Measurements from ENCODE around the gene DDX17. TPM values are rescaled to one million over a fixed set of nuclear protein-coding genes. Genes with fewer than 3 reads are reported as not detected.

The DDX17 gene
- total RNA-seq, 1 donor from 2014 or later, result 651 TPM

GRCh38 chr22:38524429-38524828, 18.3 kb upstream of the DDX17 start:
- H3K27me3 Mint-ChIP-seq, result peaks cover 3% of the 10 kb centered on the region
- no peaks in the 10 kb centered on the region for H3K9me3 Mint-ChIP-seq (ENCODE audit: low read depth)
- H3K4me3 Mint-ChIP-seq (ENCODE audit: low read depth), result no peak overlapping the region
- no peak overlapping the region for H3K27ac Mint-ChIP-seq
- H3K4me1 Mint-ChIP-seq (ENCODE audit: low read depth), result no peaks in the 10 kb centered on the region
- TF ChIP-seq, protein P1, sequence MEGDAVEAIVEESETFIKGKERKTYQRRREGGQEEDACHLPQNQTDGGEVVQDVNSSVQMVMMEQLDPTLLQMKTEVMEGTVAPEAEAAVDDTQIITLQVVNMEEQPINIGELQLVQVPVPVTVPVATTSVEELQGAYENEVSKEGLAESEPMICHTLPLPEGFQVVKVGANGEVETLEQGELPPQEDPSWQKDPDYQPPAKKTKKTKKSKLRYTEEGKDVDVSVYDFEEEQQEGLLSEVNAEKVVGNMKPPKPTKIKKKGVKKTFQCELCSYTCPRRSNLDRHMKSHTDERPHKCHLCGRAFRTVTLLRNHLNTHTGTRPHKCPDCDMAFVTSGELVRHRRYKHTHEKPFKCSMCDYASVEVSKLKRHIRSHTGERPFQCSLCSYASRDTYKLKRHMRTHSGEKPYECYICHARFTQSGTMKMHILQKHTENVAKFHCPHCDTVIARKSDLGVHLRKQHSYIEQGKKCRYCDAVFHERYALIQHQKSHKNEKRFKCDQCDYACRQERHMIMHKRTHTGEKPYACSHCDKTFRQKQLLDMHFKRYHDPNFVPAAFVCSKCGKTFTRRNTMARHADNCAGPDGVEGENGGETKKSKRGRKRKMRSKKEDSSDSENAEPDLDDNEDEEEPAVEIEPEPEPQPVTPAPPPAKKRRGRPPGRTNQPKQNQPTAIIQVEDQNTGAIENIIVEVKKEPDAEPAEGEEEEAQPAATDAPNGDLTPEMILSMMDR (IDR thresholded peaks at IDR 0.05; ENCODE audit: unreplicated experiment), result no peak
- no peak for DNase-seq (ENCODE audit: low spot score, unreplicated experiment)
- no peaks in the 10 kb centered on the region for H3K36me3 Mint-ChIP-seq (ENCODE audit: insufficient read depth)

DNA sequence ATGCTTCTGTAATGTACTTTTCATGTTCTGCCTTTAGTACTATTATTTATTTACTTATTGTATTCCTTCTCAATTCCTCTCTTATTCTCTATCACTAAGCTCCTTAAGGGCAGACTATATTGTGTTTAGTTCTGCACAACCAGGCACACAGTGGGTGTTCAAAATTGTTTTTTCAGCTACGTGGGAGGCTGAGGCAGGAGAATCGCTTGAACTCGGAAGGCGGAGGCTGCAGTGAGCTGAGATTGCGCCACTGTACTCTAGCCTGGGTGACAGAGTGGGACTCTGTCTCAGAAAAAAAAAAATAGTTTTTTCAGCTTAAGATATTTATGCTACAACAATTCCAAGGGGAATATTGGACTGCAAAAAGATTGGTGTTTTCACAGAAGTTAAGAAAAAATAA, 17.4 kb upstream of the DDX17 start:
- no peak for DNase-seq (ENCODE audit: low spot score, unreplicated experiment)
- no peaks in the 10 kb centered on the region for H3K9me3 Mint-ChIP-seq (ENCODE audit: low read depth)
- no peak overlapping the region for H3K27ac Mint-ChIP-seq
- H3K36me3 Mint-ChIP-seq (ENCODE audit: insufficient read depth), result no peaks in the 10 kb centered on the region
- H3K4me3 Mint-ChIP-seq (ENCODE audit: low read depth), result no peak overlapping the region
- H3K4me1 Mint-ChIP-seq (ENCODE audit: low read depth), result no peaks in the 10 kb centered on the region
- TF ChIP-seq, protein P1 (IDR thresholded peaks at IDR 0.05; ENCODE audit: unreplicated experiment), result no peak
- H3K27me3 Mint-ChIP-seq, result peaks cover 3% of the 10 kb centered on the region

DNA sequence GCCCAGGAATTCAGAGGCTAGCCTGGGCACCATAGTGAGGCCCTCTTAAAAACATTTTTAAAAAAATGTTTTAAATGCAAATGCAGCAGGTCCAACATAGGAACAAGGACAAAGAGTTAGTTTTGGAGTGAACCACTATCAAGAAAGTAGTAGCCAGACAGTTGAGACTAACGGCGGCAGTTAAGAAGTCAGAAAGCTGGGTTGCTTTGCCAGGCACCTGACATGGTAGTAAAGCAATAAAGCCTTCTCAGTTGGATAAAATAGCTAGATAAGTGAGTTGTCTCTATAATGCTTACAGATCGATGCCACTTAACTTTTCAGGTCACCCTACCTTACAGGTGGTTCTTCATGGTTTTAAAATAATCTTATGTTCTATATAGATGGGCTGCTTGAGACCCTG, 16.9 kb upstream of the DDX17 start:
- TF ChIP-seq, protein P1 (IDR thresholded peaks at IDR 0.05; ENCODE audit: unreplicated experiment), result no peak
- H3K4me3 Mint-ChIP-seq (ENCODE audit: low read depth), result no peak overlapping the region
- H3K27ac Mint-ChIP-seq, result no peak overlapping the region
- H3K9me3 Mint-ChIP-seq (ENCODE audit: low read depth), result no peaks in the 10 kb centered on the region
- H3K4me1 Mint-ChIP-seq (ENCODE audit: low read depth), result no peaks in the 10 kb centered on the region
- H3K36me3 Mint-ChIP-seq (ENCODE audit: insufficient read depth), result no peaks in the 10 kb centered on the region
- DNase-seq (ENCODE audit: low spot score, unreplicated experiment), result no peak
- H3K27me3 Mint-ChIP-seq, result peaks cover 3% of the 10 kb centered on the region

GRCh38 chr22:38519453-38520250, 13.5 kb upstream of the DDX17 start:
- Mint-ChIP-seq H3K27me3 (peaks cover 3% of the 10 kb centered on the region), H3K4me3 (ENCODE audit: low read depth) (no peak overlapping the region), H3K36me3 (ENCODE audit: insufficient read depth) (no peaks in the 10 kb centered on the region), H3K9me3 (ENCODE audit: low read depth) (no peaks in the 10 kb centered on the region), H3K27ac (no peak overlapping the region), H3K4me1 (ENCODE audit: low read depth) (peaks cover 2% of the 10 kb centered on the region)
- DNase-seq (ENCODE audit: low spot score, unreplicated experiment), result no peak
- TF ChIP-seq, protein P1 (IDR thresholded peaks at IDR 0.05; ENCODE audit: unreplicated experiment), result no peak

DNA sequence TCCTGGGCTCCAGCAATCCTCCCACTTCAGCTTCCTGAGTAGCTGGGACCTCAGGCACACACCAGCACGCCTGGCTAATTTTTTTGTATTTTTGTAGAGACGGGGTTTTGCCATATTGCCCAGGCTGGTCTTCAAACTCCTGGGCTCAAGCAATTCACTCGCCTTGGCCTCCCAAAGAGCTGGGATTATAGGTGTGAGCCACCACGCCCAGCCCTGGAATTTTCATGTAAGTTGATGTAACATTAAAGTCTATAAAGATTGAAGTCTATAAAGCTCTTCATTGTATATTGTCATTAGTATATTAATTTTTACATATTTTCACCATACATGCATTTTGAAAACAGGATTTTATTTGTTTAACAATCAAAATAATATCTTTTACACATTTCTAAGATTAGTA, 12.5 kb upstream of the DDX17 start:
- no peak overlapping the region for H3K4me3 Mint-ChIP-seq (ENCODE audit: low read depth)
- H3K9me3 Mint-ChIP-seq (ENCODE audit: low read depth), result no peaks in the 10 kb centered on the region
- TF ChIP-seq, protein P1 (IDR thresholded peaks at IDR 0.05; ENCODE audit: unreplicated experiment), result no peak
- no peak for DNase-seq (ENCODE audit: low spot score, unreplicated experiment)
- H3K27ac Mint-ChIP-seq, result no peak overlapping the region
- no peaks in the 10 kb centered on the region for H3K36me3 Mint-ChIP-seq (ENCODE audit: insufficient read depth)
- H3K27me3 Mint-ChIP-seq, result no peaks in the 10 kb centered on the region
- H3K4me1 Mint-ChIP-seq (ENCODE audit: low read depth), result peaks cover 2% of the 10 kb centered on the region
